ENCODE results near the gene DXO. TPM values are rescaled to one million over a fixed set of nuclear protein-coding genes. Genes with fewer than 3 reads are reported as not detected.
"Not testable (repeated sequence)": the region's sequence is repeated elsewhere in the genome, so short reads cannot be mapped to it uniquely, and the experiment has no call there.

Gene DXO
- total RNA-seq, 3 donors from 2014 or later (not counting 1 experiment from before 2014, with no cell fraction given): 37.9 to 54.3 (median 49.0) TPM

DNA sequence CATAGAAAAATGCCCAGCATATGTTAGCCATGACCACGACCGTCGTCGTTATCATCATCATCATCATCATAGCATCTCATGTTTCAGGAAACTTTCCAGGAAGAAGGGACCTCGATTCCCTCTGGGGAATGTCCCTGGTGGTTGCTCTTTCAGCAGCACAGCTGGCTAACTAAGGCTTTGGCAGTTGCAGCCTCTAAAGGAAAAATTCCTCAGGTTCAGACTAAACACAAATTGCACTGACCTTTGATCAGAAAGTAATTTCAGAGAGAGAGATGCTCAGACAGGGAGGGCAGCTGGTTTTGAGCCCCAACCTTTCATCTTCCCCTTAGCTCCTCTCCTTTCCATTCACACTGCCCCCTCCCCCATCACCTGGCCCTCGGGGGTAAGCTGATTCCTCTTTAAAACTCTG lies 31.7 kb downstream of the DXO start:
- no peak for ATAC-seq
- no peaks in the 10 kb centered on the region for H3K4me1 Mint-ChIP-seq
- H3K36me3 Mint-ChIP-seq: no peaks in the 10 kb centered on the region
- no peak for TF ChIP-seq CTCF (IDR thresholded peaks at IDR 0.05)
- Histone ChIP-seq H3K27me3 (ENCODE audit: control insufficient read depth, insufficient read depth, low read length) (peaks cover 3% of the 10 kb centered on the region), H3K4me1 (ENCODE audit: control insufficient read depth, insufficient read depth, low read length) (no peaks in the 10 kb centered on the region), H3K36me3 (ENCODE audit: control insufficient read depth, insufficient read depth, low read length) (no peaks in the 10 kb centered on the region), H3K27ac (ENCODE audit: low read length) (no peak overlapping the region), H3K9me3 (ENCODE audit: control insufficient read depth, insufficient read depth, low read length) (no peaks in the 10 kb centered on the region), H3K4me3 (ENCODE audit: low read length) (no peak overlapping the region)
- WGBS (ENCODE audit: insufficient coverage): 17% methylated on average over 6 of the region's 6 CpGs
- H3K27me3 Mint-ChIP-seq (ENCODE audit: low read depth in 2 of 2): peaks cover 9 to 13% of the 10 kb centered on the region in 2 donors
- H3K4me3 Mint-ChIP-seq: no peak overlapping the region
- no peak overlapping the region for H3K27ac Mint-ChIP-seq
- intact Hi-C loops (cut with micrococcal nuclease): no loop called here
- H3K9me3 Mint-ChIP-seq: no peaks in the 10 kb centered on the region
- DNase-seq: no peak

GRCh38 chr6:31935823-31936222 lies 36.1 kb downstream of the DXO start:
- H3K4me1 ChIP-seq (ENCODE audit: control insufficient read depth, insufficient read depth, low read length): no peaks in the 10 kb centered on the region
- no peak overlapping the region for H3K4me3 Mint-ChIP-seq
- H3K27ac Mint-ChIP-seq: no peak overlapping the region
- H3K27me3 Mint-ChIP-seq (ENCODE audit: low read depth in 2 of 2): peaks cover 0 to 7% of the 10 kb centered on the region in 2 donors
- no peak overlapping the region for H3K4me3 ChIP-seq (ENCODE audit: low read length)
- no peaks in the 10 kb centered on the region for H3K36me3 Mint-ChIP-seq
- no peaks in the 10 kb centered on the region for H3K4me1 Mint-ChIP-seq
- no peak overlapping the region for H3K27ac ChIP-seq (ENCODE audit: low read length)
- H3K9me3 Mint-ChIP-seq: no peaks in the 10 kb centered on the region
- H3K9me3 ChIP-seq (ENCODE audit: control insufficient read depth, insufficient read depth, low read length): no peaks in the 10 kb centered on the region
- no peak for TF ChIP-seq CTCF (IDR thresholded peaks at IDR 0.05)
- ATAC-seq (no peak), DNase-seq (no peak)
- intact Hi-C loops (cut with micrococcal nuclease): no loop called here
- no peaks in the 10 kb centered on the region for H3K36me3 ChIP-seq (ENCODE audit: control insufficient read depth, insufficient read depth, low read length)
- WGBS (ENCODE audit: insufficient coverage): 90% methylated on average over 9 of the region's 9 CpGs
- H3K27me3 ChIP-seq (ENCODE audit: control insufficient read depth, insufficient read depth, low read length): no peaks in the 10 kb centered on the region

DNA sequence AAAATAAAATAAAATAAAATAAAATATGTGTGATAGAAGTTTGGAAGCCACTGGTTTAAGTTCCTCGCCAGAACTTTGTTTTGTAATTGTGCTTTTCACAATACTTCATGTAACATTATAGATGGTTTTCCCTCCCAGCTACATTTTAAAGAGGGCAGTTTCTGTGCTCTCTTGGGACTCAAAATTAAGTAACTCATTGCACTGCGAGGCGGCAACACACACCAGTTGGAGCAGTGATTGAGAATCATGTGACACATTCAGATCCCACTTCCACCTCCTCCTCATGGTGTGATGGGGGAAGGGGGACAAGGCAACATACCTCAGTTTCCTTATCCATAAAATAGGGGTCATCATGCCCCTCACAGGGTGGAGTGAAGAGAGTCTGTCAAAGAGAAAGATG lies 36.9 kb downstream of the DXO start:
- Mint-ChIP-seq H3K27ac (no peak overlapping the region), H3K9me3 (no peaks in the 10 kb centered on the region), H3K4me3 (no peak overlapping the region), H3K36me3 (no peaks in the 10 kb centered on the region), H3K4me1 (no peaks in the 10 kb centered on the region), H3K27me3 (ENCODE audit: low read depth in 2 of 2) (no peaks in the 10 kb centered on the region)
- Histone ChIP-seq H3K4me3 (ENCODE audit: low read length) (no peak overlapping the region), H3K27me3 (ENCODE audit: control insufficient read depth, insufficient read depth, low read length) (no peaks in the 10 kb centered on the region), H3K4me1 (ENCODE audit: control insufficient read depth, insufficient read depth, low read length) (no peaks in the 10 kb centered on the region), H3K9me3 (ENCODE audit: control insufficient read depth, insufficient read depth, low read length) (no peaks in the 10 kb centered on the region), H3K36me3 (ENCODE audit: control insufficient read depth, insufficient read depth, low read length) (no peaks in the 10 kb centered on the region), H3K27ac (ENCODE audit: low read length) (no peak overlapping the region)
- DNase-seq (no peak), ATAC-seq (no peak)
- TF ChIP-seq CTCF (IDR thresholded peaks at IDR 0.05): no peak
- intact Hi-C loops (cut with micrococcal nuclease): no loop called here
- no CpG with 5 or more reads among the region's 3 CpGs for WGBS (ENCODE audit: insufficient coverage)

GRCh38 chr6:31933537-31933936 lies 38.4 kb downstream of the DXO start:
- TF ChIP-seq CTCF (IDR thresholded peaks at IDR 0.05): no peak
- WGBS (ENCODE audit: insufficient coverage): 92% methylated on average over 18 of the region's 19 CpGs
- no peak overlapping the region for H3K27ac ChIP-seq (ENCODE audit: low read length)
- Mint-ChIP-seq H3K9me3 (no peaks in the 10 kb centered on the region), H3K36me3 (no peaks in the 10 kb centered on the region), H3K4me1 (no peaks in the 10 kb centered on the region), H3K27ac (no peak overlapping the region), H3K4me3 (no peak overlapping the region), H3K27me3 (ENCODE audit: low read depth in 2 of 2) (no peaks in the 10 kb centered on the region)
- ATAC-seq (no peak), DNase-seq (no peak)
- no peaks in the 10 kb centered on the region for H3K4me1 ChIP-seq (ENCODE audit: control insufficient read depth, insufficient read depth, low read length)
- H3K9me3 ChIP-seq (ENCODE audit: control insufficient read depth, insufficient read depth, low read length): no peaks in the 10 kb centered on the region
- H3K4me3 ChIP-seq (ENCODE audit: low read length): no peak overlapping the region
- H3K27me3 ChIP-seq (ENCODE audit: control insufficient read depth, insufficient read depth, low read length): no peaks in the 10 kb centered on the region
- H3K36me3 ChIP-seq (ENCODE audit: control insufficient read depth, insufficient read depth, low read length): no peaks in the 10 kb centered on the region
- intact Hi-C loops (cut with micrococcal nuclease): no loop called here

GRCh38 chr6:31932137-31932536 lies 39.8 kb downstream of the DXO start:
- ATAC-seq: not testable (repeated sequence)

More at GRCh38 chr6:31932137-31932536, 39.8 kb downstream of the DXO start:
- H3K4me1 ChIP-seq (ENCODE audit: control insufficient read depth, insufficient read depth, low read length); H3K4me3 ChIP-seq (ENCODE audit: low read length); H3K27ac ChIP-seq (ENCODE audit: low read length); H3K9me3 Mint-ChIP-seq; H3K27me3 Mint-ChIP-seq (ENCODE audit: low read depth in 2 of 2); H3K9me3 ChIP-seq (ENCODE audit: control insufficient read depth, insufficient read depth, low read length); H3K36me3 Mint-ChIP-seq; intact Hi-C loops (cut with micrococcal nuclease); H3K4me3 Mint-ChIP-seq; H3K27me3 ChIP-seq (ENCODE audit: control insufficient read depth, insufficient read depth, low read length); DNase-seq; H3K27ac Mint-ChIP-seq; H3K36me3 ChIP-seq (ENCODE audit: control insufficient read depth, insufficient read depth, low read length); H3K4me1 Mint-ChIP-seq: not testable (repeated sequence)
- WGBS (ENCODE audit: insufficient coverage): 91% methylated on average over 21 of the region's 32 CpGs
